ENCODE measurements around the gene CACNA1G.

CACNA1G gene

GRCh38 chr17:50521514-50521913, 39.0 kb upstream of the CACNA1G start:
- Histone ChIP-seq H3K27me3 (ENCODE audit: insufficient read depth, low read depth, severe bottlenecking) (no peaks in the 10 kb centered on the region), H3K9me3 (ENCODE audit: severe bottlenecking) (no peaks in the 10 kb centered on the region), H3K36me3 (no peaks in the 10 kb centered on the region), H3K4me3 (ENCODE audit: low read depth, low read length) (no peak overlapping the region), H3K27ac (no peak overlapping the region)
- DNase-seq, result no peak
- TF ChIP-seq, protein P1, sequence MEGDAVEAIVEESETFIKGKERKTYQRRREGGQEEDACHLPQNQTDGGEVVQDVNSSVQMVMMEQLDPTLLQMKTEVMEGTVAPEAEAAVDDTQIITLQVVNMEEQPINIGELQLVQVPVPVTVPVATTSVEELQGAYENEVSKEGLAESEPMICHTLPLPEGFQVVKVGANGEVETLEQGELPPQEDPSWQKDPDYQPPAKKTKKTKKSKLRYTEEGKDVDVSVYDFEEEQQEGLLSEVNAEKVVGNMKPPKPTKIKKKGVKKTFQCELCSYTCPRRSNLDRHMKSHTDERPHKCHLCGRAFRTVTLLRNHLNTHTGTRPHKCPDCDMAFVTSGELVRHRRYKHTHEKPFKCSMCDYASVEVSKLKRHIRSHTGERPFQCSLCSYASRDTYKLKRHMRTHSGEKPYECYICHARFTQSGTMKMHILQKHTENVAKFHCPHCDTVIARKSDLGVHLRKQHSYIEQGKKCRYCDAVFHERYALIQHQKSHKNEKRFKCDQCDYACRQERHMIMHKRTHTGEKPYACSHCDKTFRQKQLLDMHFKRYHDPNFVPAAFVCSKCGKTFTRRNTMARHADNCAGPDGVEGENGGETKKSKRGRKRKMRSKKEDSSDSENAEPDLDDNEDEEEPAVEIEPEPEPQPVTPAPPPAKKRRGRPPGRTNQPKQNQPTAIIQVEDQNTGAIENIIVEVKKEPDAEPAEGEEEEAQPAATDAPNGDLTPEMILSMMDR (IDR thresholded peaks at IDR 0.05; ENCODE audit: low read depth, low read length), result no peak

- Histone ChIP-seq H3K4me3 (ENCODE audit: low read depth, low read length) (no peak overlapping the region), H3K9me3 (ENCODE audit: severe bottlenecking) (no peaks in the 10 kb centered on the region), H3K27me3 (ENCODE audit: insufficient read depth, low read depth, severe bottlenecking) (no peaks in the 10 kb centered on the region), H3K27ac (no peak overlapping the region), H3K36me3 (no peaks in the 10 kb centered on the region)
- DNase-seq, result no peak
- TF ChIP-seq, protein P1 (IDR thresholded peaks at IDR 0.05; ENCODE audit: low read depth, low read length), result no peak
Observed at GRCh38 chr17:50522766-50523165, 37.7 kb upstream of the CACNA1G start.

- Histone ChIP-seq H3K9me3 (ENCODE audit: severe bottlenecking) (no peaks in the 10 kb centered on the region), H3K27me3 (ENCODE audit: insufficient read depth, low read depth, severe bottlenecking) (no peaks in the 10 kb centered on the region), H3K36me3 (no peaks in the 10 kb centered on the region), H3K4me3 (ENCODE audit: low read depth, low read length) (no peak overlapping the region), H3K27ac (no peak overlapping the region)
- DNase-seq, result no peak
- TF ChIP-seq, protein P1 (IDR thresholded peaks at IDR 0.05; ENCODE audit: low read depth, low read length), result no peak
Observed at GRCh38 chr17:50523208-50523607, 37.3 kb upstream of the CACNA1G start.

DNA sequence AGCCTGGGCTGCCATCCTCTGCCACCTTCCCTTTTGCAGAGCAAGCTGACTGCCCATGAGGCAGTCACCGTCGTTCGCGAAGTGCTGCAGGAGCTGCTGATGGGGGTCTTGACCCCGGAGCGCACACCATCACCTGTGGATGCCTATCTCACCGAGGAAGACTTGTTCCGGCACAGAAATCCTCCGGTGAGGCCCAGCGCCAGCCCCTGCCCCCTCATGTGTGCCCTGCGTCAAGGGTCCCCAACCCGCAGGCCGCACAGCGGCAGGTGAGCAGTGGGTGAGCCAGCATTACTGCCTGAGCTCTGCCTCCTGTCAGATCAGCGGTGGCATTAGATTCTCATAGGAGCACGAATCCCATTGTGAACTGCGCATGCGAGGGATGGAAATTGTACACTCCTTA, 35.7 kb upstream of the CACNA1G start:
- TF ChIP-seq, protein P1 (IDR thresholded peaks at IDR 0.05; ENCODE audit: low read depth, low read length), result no peak
- Histone ChIP-seq H3K27me3 (ENCODE audit: insufficient read depth, low read depth, severe bottlenecking) (no peaks in the 10 kb centered on the region), H3K36me3 (no peaks in the 10 kb centered on the region), H3K27ac (no peak overlapping the region), H3K4me3 (ENCODE audit: low read depth, low read length) (no peak overlapping the region), H3K9me3 (ENCODE audit: severe bottlenecking) (no peaks in the 10 kb centered on the region)
- DNase-seq, result no peak

- DNase-seq, result no peak
- H3K27me3 ChIP-seq (ENCODE audit: insufficient read depth, low read depth, severe bottlenecking), result no peaks in the 10 kb centered on the region
Observed at GRCh38 chr17:50527155-50527762, 33.3 kb upstream of the CACNA1G start.

More at GRCh38 chr17:50527155-50527762, 33.3 kb upstream of the CACNA1G start:
- no peak overlapping the region for H3K4me3 ChIP-seq (ENCODE audit: low read depth, low read length)
- no peak overlapping the region for H3K27ac ChIP-seq
- H3K36me3 ChIP-seq, result no peaks in the 10 kb centered on the region
- TF ChIP-seq, protein P1 (IDR thresholded peaks at IDR 0.05; ENCODE audit: low read depth, low read length), result no peak
- no peaks in the 10 kb centered on the region for H3K9me3 ChIP-seq (ENCODE audit: severe bottlenecking)
